ENCODE data around the gene MTCH1.

The MTCH1 gene

DNA sequence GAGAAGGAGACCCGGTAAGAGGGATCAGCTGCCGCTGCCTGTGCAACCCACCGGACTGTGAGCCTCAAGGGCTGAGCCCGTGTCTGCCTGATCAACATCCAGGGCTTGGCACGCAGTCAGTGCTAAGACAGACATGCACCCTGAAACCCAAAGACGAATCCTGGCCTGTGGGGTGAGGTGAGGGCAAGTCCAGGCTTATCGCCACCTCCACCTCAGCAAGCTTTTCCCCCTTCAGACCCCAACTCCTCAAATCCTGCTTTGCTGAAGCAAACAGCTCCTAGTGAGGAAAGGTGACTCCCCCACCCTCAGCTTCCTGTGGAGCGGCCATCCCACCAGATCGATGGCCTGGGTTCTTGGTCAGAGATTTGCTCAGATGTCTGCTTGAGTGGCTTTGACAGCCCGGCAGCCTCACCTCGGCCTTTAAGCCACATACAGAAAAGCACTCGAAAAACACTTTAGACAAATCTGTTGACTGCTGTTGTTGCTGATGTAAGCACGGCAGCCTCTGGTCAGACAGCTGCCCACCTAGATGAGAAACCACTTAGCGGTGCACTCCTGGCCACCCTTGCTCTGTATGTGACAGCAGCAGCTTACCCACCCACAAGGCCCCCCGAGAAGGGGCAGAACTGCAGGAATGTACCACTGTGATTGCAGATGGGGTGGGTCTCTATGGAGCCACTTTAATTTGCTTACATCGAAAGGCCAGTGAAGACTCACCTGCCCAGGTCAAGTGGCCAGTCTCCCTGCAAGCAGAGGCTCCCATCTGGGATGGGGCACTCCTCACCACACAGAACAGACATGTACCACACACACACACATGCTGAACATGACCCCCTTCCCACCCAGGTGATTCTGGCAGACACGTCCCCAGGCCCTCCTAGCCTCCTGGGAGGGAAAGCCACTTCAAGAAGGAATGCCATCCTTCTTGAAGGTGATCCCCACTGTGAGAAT is 14.8 kb downstream of the MTCH1 start:
- no peak for DNase-seq (ENCODE audit: low read depth in 1 of 2, low spot score in 1 of 2)

DNA sequence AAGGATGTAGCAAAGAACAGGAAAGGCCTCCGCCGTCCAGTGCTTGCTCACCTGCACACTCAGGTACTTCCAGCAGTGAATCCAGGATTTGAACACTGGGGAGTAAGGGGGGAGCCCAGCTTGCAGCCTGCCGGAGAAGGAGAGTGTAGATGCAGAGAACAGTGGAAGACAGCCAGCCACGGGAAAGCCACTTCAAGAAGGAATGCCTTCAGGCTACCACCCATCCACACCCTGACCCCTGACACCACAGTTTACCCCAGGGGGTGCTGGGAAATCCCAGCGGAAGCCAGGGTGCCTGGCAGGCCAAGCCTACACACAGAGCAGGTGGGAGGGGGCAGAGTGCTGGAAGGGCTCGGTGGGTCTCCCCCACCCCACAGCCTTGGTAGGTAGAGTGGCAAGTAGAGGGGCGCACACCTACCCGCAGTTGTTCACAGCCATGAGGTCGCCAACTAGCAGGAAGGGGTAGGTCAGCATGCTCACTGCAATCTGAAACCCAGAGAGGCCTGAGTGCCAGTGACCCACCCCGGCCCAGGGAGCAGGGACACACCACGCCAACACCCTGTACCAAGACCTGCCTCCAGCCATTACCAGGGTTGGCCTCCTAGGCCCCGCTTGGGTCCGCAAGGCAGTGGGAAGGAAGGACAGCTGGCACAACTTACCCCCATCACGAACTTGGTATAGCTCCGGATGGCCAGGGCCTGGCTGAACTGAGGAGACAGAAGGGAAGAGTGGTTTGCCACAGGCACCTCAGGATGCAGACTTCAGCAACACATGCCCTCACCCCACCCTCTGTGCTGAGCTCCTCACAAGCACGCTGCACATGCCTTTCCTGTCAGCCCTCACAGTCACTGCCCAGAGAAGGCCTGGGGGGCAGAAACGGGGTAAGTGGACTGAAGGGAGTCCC is 15.8 kb downstream of the MTCH1 start:
- no peak for DNase-seq (ENCODE audit: low read depth in 1 of 2, low spot score in 1 of 2)

DNA sequence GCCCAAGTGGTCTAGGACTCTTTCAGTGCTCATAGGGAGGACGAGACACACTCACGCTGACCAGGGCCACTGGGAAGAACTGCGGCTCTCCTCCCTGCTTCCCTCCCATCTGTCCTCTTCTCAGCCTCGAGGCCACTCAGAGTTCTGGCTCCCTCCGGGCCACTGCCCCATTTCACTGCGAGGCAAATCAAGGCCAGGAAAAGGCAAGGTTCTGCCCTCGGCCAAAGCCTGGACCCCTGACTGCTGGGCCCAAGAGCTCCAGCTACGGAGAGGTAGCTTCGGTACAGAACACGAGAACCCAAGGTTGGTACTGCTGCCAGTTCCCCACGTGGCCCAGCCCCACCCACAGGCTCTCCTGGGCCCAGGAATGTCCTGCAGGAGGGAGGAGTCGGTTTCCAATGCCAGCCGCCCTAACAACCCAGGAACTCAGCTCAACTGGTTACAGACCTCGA is 16.7 kb downstream of the MTCH1 start:
- DNase-seq (ENCODE audit: low read depth in 1 of 2, low spot score in 1 of 2) = no peak

DNA sequence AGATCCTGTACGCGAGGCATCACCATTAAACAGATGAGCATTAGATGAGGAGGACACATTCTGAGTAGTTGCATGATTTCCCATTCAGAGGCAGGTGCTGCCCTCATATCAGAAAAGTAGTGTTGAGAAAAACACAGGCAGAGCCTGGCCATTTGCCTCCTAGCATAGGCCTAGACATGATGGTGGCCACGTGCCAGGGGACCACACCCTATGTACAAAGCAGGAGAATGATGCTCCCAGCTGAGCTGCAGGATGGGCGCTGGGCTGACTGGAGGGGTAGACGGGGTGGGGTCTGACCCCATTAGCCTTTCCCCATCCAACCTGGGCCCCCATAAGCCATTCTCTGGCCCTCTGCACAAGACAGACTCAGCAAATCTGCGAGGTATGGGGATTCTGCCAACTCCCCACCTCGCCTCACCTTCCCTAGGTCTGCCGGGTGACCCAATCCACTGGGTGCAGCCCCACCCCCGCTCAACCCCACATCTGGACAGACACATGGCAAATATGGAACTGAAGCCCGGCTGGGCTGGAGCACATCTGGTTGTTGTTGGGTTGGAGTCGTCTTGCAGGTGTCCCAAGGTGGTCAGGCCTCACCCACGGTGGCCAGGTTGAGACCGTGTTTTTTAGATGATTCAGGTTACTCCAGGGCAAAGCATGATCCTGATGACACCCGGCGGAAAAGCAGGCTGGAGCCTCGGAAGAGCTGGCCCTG is 17.6 kb downstream of the MTCH1 start:
- DNase-seq (ENCODE audit: low read depth in 1 of 2, low spot score in 1 of 2) = no peak

DNA sequence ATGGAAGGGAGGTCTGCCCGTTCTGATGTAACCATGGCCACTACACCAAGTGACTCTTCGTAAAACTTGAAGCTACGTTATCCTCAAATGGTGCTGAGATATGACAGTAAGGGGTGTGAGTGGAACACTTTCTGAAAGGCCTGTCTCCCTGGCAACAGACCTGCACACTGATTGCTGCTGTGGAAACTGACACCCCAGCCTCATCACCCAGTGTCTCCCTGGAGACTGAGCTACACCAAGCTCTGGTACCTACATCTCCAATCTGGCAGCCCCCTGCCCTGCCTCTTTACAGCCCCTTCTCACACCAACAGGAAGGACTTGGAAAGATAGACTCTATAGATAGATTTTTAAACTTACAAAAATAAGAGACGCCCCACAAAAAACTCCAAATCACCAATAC is 18.2 kb downstream of the MTCH1 start:
- no peak for DNase-seq (ENCODE audit: low read depth in 1 of 2, low spot score in 1 of 2)

DNA sequence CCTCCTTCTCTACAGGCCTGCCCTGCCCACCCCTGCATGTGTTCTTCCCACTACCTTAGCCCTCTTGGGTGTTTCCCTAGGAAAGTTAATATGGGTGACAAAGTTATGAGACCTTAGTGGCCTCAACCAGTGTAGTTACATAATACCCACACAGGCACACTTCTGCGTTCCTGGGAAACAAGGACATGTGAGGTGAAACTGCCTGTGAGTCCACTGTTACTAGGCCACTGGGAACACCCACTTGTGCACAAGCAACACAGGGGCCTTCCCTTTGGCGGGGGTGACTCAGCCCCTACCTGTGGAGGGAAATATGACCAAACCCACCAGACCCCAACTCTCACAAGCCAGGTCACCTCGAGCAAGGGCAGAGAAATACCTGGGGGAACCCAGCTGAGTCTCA is 18.7 kb downstream of the MTCH1 start:
- DNase-seq (ENCODE audit: low read depth in 1 of 2, low spot score in 1 of 2) = no peak

DNA sequence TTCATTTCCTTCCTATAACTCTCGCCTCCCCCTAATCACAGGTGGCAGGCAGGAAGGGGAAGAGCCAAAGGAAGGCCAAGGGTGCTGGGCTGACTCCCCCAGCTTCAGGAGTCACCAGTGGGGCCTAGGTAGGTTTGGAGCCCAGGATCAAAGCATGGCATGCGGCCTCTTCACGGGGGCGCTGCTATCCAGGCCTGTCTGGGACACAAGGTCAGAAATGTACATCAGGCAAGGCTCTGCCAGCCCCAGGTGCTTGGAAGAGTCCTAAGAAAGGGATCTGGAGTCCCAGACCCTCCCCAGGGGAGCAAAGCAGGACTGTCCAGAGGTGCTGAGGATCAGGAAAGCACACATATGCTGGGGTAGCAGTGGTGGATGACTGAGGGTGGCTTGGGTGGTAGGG is 21.1 kb downstream of the MTCH1 start:
- no peak for DNase-seq (ENCODE audit: low read depth in 1 of 2, low spot score in 1 of 2)

DNA sequence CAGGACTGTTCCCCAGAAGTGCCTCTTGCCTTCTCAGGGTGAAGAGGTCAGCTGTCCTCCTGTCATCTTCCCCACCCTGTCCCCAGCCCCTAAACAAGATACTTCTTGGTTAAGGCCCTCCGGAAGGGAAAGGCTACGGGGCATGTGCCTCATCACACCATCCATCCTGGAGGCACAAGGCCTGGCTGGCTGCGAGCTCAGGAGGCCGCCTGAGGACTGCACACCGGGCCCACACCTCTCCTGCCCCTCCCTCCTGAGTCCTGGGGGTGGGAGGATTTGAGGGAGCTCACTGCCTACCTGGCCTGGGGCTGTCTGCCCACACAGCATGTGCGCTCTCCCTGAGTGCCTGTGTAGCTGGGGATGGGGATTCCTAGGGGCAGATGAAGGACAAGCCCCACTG is 21.6 kb downstream of the MTCH1 start:
- no peak for DNase-seq (ENCODE audit: low read depth in 1 of 2, low spot score in 1 of 2)

DNA sequence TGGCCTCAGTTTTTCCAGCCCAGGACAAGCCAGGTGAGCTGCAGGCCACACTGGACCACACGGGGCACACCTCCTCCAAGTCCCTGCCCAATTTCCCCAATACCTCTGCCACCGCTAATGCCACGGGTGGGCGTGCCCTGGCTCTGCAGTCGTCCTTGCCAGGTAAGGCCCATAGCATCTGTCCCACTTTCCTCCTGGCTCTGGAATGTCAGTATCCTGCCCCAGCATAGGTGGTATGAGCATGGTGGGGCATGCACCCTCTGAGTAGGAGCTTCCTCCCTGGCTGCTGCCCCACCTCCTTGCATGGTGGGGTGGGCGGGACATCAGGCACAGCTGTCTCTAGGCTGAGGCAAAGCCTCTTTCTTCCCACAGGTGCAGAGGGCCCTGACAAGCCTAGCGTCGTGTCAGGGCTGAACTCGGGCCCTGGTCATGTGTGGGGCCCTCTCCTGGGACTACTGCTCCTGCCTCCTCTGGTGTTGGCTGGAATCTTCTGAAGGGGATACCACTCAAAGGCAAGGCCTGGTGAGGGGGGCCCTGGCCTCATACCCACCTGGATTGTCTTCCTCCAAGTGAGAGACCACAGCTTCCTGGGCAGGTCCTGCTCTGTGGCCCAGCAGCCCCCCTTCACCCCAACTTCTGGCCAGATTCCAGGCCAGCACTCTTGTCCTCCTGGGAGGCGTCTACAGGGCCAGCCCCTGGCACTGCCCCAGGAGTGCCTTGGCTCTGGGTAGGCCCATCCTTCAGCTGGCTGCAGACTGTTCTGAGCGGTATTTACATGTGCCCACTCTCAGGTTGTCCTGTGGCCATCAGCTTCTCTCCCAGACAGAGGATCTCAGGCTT is 22.3 kb downstream of the MTCH1 start:
- DNase-seq (ENCODE audit: low read depth in 1 of 2, low spot score in 1 of 2) = no peak

DNA sequence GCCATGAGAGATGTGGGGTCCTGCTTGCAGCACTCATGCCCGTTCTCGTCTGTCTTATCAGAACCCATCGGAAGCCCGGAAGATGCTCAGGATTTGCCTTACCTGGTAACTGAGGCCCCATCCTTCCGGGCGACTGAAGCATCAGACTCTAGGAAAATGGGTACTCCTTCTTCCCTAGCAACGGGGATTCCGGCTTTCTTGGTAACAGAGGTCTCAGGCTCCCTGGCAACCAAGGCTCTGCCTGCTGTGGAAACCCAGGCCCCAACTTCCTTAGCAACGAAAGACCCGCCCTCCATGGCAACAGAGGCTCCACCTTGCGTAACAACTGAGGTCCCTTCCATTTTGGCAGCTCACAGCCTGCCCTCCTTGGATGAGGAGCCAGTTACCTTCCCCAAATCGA is 23.1 kb downstream of the MTCH1 start:
- peak; percentile 46 to 63 for DNase-seq (ENCODE audit: low read depth in 1 of 2, low spot score in 1 of 2)

DNA sequence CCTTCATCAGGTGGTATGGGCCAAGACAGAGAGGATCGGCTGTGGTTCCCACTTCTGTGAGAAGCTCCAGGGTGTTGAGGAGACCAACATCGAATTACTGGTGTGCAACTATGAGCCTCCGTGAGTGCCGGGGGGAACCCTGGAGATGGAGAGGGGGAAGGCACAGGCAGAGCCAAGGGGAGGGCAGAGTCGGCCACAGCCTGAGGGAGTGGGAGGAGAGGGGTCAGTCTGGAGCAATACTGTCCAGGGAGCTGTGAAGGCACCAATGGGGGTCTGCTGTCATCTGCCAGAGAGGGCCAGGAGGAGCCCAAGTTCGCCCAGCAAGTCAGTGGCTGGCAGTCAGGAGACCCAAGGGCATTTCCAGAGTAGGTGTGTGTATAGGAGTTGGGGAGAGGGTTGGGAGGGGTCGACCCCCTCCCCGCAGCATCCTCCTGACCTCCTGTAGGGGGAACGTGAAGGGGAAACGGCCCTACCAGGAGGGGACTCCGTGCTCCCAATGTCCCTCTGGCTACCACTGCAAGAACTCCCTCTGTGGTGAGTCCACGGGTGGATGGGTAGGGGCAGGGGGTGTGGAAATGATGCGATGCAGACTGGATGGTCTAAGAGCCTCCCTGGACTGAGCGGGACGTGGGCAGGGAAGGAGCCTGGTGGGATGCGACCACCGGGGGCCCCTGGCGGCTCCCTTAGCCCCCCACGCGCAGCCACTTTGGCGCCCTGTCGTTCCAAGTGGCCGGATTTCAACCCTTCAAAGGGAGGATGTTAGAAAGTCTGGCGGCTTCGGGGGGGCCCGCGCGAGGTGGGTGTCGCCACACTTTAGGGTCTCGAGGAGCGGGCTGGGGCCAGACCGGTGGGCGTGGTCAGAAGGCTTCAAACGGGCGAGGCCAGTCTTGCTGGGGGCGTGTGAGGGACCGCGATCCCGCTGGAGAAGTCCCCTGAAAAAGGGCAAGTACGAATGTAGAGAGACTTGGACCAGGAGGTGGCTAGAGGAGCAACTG is 24.3 kb downstream of the MTCH1 start:
- DNase-seq (ENCODE audit: low read depth in 1 of 2, low spot score in 1 of 2) = no peak

DNA sequence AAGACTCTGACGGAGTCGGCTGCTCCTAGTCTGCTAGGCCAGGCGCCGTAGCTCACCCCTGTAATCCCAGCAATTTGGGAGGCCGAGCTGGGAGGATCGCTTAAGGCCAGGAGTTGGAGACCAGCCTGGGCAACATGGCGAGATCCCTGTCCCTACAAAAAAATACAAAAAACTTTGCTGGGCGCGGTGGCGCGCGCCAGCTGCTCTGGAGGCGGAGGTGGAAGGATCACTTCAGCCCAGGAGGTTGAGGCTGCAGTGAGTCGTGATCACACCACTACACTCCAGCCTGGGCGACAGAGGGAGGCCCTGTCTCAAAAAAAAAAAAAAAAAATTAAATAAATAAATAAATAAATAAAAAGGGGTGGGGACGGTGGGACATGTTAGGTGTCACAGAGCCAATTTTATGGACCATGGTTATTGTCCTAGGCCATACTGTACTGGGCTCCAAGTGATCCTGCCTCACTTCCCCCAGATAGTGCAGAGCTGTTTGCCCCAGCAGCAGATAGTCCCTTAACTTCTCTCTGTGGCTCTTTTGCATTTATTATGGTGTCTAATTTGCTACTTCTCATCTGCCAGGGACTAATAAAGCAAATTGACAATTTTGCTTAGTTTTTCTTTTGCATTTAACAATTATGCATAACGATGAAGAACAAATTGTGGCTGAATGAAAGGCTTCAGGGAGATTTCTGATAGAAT is 26.3 kb downstream of the MTCH1 start:
- DNase-seq (ENCODE audit: low read depth in 1 of 2, low spot score in 1 of 2) = no peak

DNA sequence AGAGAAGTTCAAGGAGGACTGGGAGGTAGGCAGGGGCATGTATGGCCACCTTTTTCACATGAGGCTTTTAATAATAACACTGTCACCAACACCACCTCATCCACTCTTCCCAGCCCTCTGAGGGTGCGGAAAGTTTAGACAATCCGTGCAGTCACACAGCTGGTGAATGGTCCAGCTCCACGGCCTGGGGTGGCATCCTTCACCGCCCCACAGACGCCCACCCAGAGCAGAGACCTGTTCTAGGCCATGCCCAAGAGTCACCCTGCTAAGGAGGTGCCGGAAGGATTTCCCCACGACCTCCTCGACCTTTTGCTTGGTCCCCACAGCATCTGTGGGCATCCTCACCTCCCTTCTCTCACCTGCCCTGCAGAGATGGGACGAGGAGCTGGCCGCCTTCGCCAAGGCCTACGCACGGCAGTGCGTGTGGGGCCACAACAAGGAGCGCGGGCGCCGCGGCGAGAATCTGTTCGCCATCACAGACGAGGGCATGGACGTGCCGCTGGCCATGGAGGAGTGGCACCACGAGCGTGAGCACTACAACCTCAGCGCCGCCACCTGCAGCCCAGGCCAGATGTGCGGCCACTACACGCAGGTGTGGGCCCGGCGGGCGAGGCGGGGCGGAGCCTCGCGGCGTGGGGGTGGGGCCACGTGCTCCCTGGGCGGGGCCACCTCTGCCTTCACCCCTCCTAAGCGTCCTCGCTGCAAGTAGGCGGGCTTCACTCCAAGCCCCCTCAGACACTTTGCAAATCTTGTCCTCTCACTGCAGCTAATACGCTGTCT is 27.0 kb downstream of the MTCH1 start:
- DNase-seq (ENCODE audit: low read depth in 1 of 2, low spot score in 1 of 2) = no peak

DNA sequence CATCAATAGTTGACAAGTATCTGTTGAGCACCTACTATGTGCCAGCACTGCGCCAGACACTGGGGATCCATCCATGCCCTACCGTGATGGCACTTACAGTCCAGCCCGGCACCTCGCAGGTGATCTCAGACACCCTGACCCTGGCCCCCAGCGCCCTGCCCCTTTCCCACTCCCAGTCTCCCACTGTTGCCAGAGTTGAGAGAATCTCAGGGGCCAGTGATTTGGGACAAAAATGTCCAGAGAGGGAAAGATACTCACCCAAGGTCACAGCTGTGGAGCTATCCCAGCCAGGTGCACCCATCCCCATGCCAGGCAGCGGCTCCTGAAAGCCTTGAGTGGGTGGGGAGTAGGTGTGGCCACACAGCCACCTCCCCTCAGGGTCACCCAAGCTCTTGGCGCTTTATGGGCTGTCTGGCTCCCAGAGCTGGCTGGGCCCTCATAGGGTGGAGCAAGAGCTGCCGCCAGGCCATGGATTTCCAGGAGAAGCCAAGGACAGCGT is 28.2 kb downstream of the MTCH1 start:
- DNase-seq (ENCODE audit: low read depth in 1 of 2, low spot score in 1 of 2) = no peak

DNA sequence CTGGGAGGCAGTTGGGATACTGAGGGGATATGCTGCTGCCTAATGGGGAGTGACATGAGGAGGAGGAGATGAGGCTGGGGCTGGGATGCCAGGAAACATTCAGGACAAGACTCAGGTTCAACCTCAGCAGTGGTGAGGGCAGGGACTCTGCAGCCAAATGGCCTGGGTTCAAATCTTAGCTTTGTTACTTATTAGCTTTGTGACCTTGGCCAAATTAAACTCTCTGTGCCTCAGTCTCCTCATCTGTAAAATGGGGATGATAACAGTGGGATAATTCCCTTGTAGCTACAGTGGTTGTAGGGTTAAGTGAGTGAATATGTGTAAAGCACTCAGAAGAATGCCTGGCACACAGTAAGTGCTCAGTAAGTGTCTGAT is 29.6 kb downstream of the MTCH1 start:
- no peak for DNase-seq (ENCODE audit: low read depth in 1 of 2, low spot score in 1 of 2)

DNA sequence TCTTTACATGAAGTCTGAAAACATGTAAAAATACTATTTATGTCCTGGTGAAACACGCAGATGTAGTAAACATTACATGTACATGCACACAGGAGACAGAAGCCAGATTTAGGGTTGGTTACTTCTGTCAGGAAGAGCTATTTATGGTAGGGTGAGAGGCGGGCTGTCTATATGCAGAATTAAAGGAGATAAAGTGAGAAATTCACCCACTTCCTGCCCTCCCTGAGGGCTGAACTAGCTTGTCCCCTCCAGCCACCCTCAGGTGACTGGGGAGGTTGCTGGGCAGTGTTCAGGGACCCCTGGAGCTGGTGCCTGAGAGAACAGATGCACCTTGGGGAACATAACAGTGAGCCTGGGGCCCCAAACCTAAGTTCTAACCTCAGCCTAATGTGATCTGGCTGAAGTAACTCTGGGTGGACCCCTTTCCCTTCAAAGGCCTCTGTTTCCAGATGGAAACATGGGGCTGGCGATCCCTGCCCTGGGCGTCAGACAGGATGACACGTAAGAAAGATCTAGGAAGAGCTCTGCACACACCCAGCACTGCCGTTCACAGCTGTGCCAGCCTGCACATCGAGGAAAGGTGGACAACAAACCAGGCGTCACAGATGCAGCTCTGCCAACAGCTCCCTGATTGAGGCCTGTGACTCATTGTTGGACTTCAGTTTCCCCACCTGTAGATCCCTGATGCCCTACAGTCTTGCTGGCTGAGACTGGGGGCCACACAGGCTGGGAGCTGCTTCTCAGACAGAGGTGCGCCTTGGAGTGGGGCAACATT is 30.1 kb downstream of the MTCH1 start:
- no peak for DNase-seq (ENCODE audit: low read depth in 1 of 2, low spot score in 1 of 2)

DNA sequence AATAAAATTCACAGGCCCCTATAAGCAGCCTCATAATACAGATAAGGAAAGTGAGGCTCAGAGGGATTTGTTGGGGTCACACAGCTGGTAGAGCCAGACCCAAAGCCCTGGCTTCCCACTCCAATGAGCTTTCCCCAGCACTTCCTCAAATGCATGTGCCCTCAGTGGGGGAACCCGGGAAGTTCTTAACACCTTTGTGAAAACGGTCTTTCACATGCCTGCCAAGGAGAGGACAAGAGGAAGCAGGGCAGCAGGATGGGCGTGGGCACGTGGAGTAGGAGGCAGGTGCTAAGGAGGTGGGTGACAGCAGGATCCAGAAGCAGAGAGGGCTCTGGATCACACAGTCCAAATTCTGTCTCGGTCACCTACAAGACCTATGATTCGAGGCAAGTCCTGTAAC is 30.9 kb downstream of the MTCH1 start:
- no peak for DNase-seq (ENCODE audit: low read depth in 1 of 2, low spot score in 1 of 2)

Measured in activated CD4-positive, alpha-beta T cell treated with anti-CD3 and anti-CD28 coated beads, Interleukin-2, amount 50 U/mL, for 24 hours (primary cell).